GM12892 (cell line): ENCODE results near the gene LYRM7.

Experiments used
- POLR2A ChIP-seq: IDR thresholded peaks from 2 replicates; pipeline ENCODE4 v1.6.1; 2011; ENCODE audit warnings: low read depth, low read length, control low read depth
- POLR2AphosphoS5 ChIP-seq: IDR thresholded peaks from 2 replicates; pipeline ENCODE4 v1.6.1; 2011; ENCODE audit warnings: low read depth, low read length, control low read depth
- TAF1 ChIP-seq: IDR thresholded peaks from 2 replicates; pipeline ENCODE4 v1.6.1; 2011; ENCODE audit warnings: low read depth, mild to moderate bottlenecking, control low read depth, low read length, borderline replicate concordance

DNA sequence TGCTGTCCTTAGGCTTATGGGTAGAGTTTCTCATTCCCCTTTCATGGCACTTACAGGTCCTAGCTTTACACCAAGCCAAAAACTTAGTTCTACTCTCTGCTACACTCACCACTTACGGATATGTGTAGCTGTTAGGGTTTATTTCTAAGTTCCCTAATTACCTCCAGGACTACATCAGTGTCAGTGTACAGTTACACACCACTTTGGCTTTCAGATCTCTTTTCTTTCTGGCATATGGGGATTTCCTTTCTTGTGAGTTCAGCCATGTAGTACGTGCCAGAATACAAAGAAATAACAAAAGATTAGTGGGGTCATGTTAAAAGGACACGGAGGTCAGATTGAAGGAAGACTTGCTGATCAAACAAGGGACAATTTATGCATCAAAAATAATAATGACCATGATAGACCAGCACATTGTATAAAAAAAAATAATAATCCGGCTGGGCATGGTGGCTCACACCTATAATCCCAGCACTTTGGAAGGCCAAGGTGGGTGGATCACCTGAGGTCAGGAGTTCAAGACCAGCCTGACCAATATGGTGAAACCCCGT lies 41.8 kb downstream of the LYRM7 start:
- TF ChIP-seq POLR2AphosphoS5 (peak; percentile 34; the same call in 1 of the 2 replicates), POLR2A (no peak), TAF1 (no peak)
